Stimulated activated CD4-positive, alpha-beta T cell treated with anti-CD3 and anti-CD28 coated beads, Interleukin-4, amount 100 ng/mL, for 4 hours (primary cell): Measurements from ENCODE around the gene KPNA3.

ENCODE experiments used
- DNase-seq, 2 experiments: peaks; one replicate each; pipeline ENCODE4 v3.0.0-alpha.2; 2020

Gene KPNA3

GRCh38 chr13:49676581-49677298 lies 115.7 kb downstream of the KPNA3 start:
- no peak for DNase-seq

DNA sequence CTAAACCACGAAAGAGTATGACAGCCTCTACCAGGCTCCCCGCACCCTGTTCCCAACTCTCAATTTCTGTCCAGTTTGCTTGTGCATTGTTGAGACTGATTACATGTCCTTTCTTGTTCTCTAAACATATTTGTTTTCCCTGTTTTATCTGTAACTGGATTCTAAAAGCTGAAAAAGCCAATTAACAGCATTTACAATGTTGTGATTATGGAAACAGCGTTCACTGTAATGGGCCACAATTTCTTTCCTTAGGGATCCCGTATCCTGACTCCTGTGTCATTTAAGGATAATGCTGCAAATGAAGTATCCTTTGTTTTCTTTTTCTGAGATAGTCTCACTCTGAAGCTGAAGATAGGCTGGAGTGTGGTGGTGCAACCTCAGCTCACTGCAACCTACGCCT lies 121.7 kb downstream of the KPNA3 start:
- DNase-seq, result no peak

- DNase-seq, result no peak
Observed at GRCh38 chr13:49669735-49670309, 122.7 kb downstream of the KPNA3 start.

DNA sequence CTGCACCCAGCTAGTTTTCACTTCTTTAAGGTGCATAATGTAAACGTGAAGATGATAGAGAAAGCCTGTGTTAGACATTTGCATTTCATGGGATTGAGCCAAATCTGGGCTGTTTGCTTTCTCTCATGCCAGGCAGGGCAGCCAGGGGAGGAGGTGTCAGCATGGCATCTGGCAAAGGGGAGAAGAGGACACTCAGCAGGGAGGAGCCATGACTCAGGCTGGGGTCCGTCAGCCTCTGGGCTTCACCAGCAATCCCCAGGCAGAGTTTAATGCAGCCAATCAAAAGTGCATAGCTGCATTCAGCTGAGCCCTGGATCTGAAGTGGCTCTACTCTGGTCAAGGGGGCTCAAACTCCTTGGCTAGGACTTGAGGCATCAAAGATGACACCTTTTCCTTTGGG lies 124.7 kb downstream of the KPNA3 start:
- DNase-seq, result no peak

GRCh38 chr13:49664606-49665005 lies 127.9 kb downstream of the KPNA3 start:
- no peak for DNase-seq

DNA sequence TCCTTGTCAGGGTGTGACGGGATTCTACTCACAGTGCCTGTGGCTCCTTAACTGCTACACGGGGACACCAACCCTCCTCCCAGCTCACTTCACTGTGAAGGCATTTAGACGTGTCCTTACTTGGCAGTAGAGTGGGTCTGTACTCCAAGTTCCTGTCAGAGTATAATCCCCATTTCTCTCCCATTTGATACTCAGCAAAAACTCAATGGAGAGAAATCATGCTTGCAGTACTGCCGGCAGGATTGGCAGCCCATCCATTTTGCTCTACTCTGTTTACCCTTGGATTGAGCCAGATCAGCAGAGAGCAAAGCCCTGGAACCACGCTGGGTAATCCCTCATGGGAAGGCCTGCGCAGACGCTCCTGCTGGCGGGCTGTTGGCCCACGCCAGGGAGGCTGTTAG lies 135.2 kb downstream of the KPNA3 start:
- DNase-seq, result no peak

DNA sequence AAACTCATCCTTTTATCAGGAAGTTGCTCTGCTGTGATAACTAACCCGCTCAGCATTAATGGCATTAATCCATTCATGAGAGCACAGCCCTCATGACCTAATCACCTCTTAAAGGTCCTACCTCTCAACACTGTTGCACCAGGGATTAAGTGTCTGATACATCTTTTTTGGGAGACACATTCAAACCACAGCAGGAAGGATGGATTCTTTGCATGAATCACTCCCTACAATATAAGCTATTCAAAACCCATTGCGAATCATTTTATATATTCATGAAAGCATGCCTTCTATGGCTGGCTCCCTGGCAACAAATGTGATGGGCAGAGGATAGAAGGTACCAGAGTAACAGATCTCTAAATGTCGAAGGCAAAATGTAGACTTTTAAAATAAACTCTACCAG lies 136.6 kb downstream of the KPNA3 start:
- no peak for DNase-seq

GRCh38 chr13:49654011-49654410 lies 138.5 kb downstream of the KPNA3 start:
- DNase-seq, result no peak

GRCh38 chr13:49653478-49653877 lies 139.0 kb downstream of the KPNA3 start:
- DNase-seq, result no peak

DNA sequence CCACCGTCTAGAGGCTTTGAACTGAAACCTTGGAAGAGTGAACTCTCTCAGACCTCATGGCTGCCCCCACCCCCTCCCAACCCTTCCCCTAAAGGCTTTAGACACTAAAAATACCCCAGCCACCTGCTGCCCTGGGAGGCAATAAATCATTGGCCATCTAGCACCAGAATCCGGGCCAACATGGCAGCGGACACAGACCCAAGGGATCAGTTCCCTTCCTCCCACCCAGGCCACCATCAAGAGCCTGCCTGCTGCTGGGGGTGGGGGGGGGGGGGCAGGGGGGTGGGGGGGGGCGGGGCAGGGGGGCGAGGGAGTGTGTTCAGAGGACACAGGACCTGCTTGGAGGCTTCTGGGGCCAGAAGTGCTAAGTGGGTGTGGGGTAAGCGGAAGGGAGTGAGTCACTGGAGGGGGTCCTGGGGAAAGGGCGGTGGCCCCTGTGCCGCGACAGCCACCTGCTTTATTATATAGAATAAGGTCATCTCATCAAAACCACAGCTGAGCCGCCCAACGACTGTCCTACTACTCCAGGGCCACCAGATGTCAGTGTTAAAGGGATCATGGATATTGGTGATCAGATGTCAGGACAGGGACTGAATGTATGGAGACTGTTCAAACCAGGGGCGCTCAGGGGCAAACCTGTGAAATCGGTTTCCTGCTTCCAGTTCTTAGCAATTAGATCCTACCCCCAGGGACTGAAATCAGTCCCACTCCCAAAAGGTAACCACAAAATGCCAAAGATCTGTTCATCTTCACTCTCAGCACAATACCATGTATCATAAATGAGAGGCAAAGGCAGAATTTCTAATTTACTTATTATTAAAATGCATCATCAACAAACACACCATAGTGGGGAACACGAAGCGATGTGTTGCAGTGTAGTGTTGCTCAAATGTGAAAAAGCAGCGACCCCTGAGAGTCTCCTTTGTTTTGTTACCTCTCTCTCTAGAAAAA lies 139.9 kb downstream of the KPNA3 start:
- no peak for DNase-seq

GRCh38 chr13:49651570-49652354 lies 140.7 kb downstream of the KPNA3 start:
- DNase-seq, result no peak

- DNase-seq, result no peak
Observed at GRCh38 chr13:49649963-49650312, 142.5 kb downstream of the KPNA3 start.
